Osteocyte (in vitro differentiated cells): Measurements from ENCODE around the gene ZSCAN10. TPM values are rescaled to one million over a fixed set of nuclear protein-coding genes. Genes with fewer than 3 reads are reported as not detected.
A peak's percentile ranks its signal among the peaks of the same experiment; 100 is the strongest.

Experiments
- DNase-seq: peaks from one replicate; pipeline ENCODE4 v3.0.0; 2021; ENCODE audit warnings: mixed read lengths; ENCODE audit not compliant: unreplicated experiment; ENCODE audit errors: extremely low spot score
- H3K27ac Mint-ChIP-seq: one replicate; pipeline ENCODE4 v1.8.0; 2021; ENCODE audit warnings: mild to moderate bottlenecking, mixed read lengths; ENCODE audit not compliant: unreplicated experiment
- H3K27me3 Mint-ChIP-seq: one replicate; pipeline ENCODE4 v1.8.0; 2021; ENCODE audit warnings: mixed read lengths; ENCODE audit not compliant: unreplicated experiment
- H3K36me3 Mint-ChIP-seq: one replicate; pipeline ENCODE4 v1.8.0; 2021; ENCODE audit warnings: mixed read lengths; ENCODE audit not compliant: unreplicated experiment
- H3K4me1 Mint-ChIP-seq: one replicate; pipeline ENCODE4 v1.8.0; 2021; ENCODE audit warnings: mixed read lengths; ENCODE audit not compliant: unreplicated experiment
- H3K4me3 Mint-ChIP-seq: one replicate; pipeline ENCODE4 v1.8.0; 2021; ENCODE audit warnings: mild to moderate bottlenecking, moderate library complexity, mixed read lengths; ENCODE audit not compliant: unreplicated experiment
- H3K9me3 Mint-ChIP-seq: one replicate; pipeline ENCODE4 v1.8.0; 2021; ENCODE audit warnings: mixed read lengths; ENCODE audit not compliant: unreplicated experiment
- total RNA-seq: library from RNA; stranded (reverse); gene quantifications from 2 replicates; pipeline ENCODE4 v1.2.1, GENCODE V29; 2021
- TF ChIP-seq, protein P1 (sequence below): fragments of 200-600 bp; sonication (generic); IDR thresholded peaks from 2 replicates; pipeline ENCODE4 v1.5.0; 2021; ENCODE audit warnings: antibody characterized with exemption, mild to moderate bottlenecking, moderate library complexity

ZSCAN10 gene
- total RNA-seq, 1 donor from 2014 or later, result not detected

GRCh38 chr16:3115003-3115402 is 15.9 kb upstream of the ZSCAN10 start:
- Mint-ChIP-seq H3K27ac (no peak overlapping the region), H3K4me1 (peaks cover 23% of the 10 kb centered on the region), H3K36me3 (peaks cover 6% of the 10 kb centered on the region), H3K27me3 (no peaks in the 10 kb centered on the region), H3K4me3 (peak overlapping the region; percentile 32), H3K9me3 (no peaks in the 10 kb centered on the region)
- no peak for DNase-seq
- TF ChIP-seq, protein P1, sequence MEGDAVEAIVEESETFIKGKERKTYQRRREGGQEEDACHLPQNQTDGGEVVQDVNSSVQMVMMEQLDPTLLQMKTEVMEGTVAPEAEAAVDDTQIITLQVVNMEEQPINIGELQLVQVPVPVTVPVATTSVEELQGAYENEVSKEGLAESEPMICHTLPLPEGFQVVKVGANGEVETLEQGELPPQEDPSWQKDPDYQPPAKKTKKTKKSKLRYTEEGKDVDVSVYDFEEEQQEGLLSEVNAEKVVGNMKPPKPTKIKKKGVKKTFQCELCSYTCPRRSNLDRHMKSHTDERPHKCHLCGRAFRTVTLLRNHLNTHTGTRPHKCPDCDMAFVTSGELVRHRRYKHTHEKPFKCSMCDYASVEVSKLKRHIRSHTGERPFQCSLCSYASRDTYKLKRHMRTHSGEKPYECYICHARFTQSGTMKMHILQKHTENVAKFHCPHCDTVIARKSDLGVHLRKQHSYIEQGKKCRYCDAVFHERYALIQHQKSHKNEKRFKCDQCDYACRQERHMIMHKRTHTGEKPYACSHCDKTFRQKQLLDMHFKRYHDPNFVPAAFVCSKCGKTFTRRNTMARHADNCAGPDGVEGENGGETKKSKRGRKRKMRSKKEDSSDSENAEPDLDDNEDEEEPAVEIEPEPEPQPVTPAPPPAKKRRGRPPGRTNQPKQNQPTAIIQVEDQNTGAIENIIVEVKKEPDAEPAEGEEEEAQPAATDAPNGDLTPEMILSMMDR, result no peak

DNA sequence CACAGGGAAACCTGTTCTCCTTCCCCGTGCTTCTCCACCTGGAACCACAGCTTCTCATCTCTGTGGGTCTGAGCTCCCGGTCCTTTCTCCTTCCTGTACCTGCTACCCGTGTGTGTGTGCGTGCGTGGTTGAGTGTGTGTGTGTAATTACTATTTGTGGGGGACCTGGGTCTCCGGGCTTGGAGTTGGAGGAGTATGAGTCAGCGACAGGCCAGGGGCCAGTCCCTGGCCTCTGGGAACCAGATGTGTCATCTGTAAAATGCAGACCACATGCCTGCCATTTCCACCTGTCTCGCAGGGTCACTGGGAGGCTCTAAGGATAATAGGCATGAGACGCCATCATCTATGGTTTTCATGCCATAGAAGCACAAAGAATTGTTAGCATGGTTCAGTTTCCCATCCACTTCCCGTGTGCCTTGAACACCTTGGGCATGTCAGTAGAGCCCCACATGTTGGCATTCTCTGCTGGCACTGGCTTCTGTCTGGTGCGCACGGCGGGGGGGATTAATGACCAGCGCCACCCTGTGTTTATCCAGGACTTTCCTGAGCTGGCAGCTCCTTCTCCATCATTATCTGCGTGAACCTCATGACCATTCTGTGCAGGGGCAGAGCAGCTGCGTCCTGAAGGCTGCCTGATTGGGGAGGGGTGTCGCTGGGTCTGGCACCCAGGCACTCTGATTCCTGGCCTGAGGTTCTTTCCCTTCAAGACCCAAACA is 14.8 kb upstream of the ZSCAN10 start:
- Mint-ChIP-seq H3K4me3 (peak overlapping the region; percentile 85), H3K9me3 (no peaks in the 10 kb centered on the region), H3K27me3 (no peaks in the 10 kb centered on the region), H3K4me1 (peaks cover 25% of the 10 kb centered on the region), H3K36me3 (peaks cover 6% of the 10 kb centered on the region), H3K27ac (peak overlapping the region; percentile 56)
- TF ChIP-seq, protein P1, result no peak
- no peak for DNase-seq

GRCh38 chr16:3112881-3113574 is 13.9 kb upstream of the ZSCAN10 start:
- TF ChIP-seq, protein P1, result no peak
- H3K4me1 Mint-ChIP-seq, result peaks cover 25% of the 10 kb centered on the region
- peak overlapping the region; percentile 85 for H3K4me3 Mint-ChIP-seq
- H3K27me3 Mint-ChIP-seq, result no peaks in the 10 kb centered on the region
- DNase-seq, result no peak
- peaks cover 2% of the 10 kb centered on the region for H3K36me3 Mint-ChIP-seq
- no peaks in the 10 kb centered on the region for H3K9me3 Mint-ChIP-seq
- peak overlapping the region; percentile 56 for H3K27ac Mint-ChIP-seq

DNA sequence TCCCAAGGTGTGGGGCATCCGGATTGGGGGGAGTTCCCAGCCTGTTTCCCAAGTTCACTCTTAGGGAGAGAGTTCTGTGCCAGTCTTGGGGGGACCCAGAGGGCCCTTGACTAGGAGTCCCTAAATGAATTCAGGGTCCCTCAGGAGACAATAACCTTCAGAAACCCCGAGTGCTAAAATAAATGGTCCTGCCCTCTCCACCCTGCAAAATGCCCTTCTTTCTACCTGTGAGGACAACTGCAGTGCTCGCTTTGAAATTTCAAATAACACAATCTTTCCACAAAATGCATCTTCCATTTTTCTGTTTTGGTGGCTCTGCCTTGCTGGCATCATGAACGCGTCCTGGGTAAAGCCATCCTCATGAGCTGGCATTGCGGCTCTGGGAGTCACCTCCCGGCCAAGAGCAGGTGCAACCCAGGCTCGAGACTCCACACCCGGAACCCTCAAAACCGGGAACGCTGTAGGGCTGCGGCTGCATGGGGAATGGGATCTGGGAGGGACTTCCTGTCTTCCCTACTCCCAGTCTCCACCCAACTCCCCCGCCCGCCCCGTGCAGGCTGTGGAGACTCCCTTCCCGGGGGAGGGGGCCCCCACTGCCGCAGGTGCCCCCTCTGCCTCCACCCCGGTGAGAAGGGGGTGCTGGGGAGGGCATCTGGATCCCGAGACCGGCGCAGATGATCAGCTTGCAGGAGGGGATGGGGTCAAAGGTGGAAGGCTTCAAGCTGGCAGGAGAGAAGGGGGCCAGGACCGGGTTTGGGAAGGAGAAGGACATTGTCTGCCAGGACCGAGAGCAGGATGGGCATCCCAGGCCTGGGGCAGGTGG is 13.2 kb upstream of the ZSCAN10 start, which contains the start of gene ZNF205:
Gene ZNF205 (plus strand): TSS at position 529 of the 823 bp plus-strand sequence. CDS start 845 bp downstream, outside the sequence.
- Mint-ChIP-seq H3K4me1 (peaks cover 28% of the 10 kb centered on the region), H3K27ac (peak within 1 kb of the TSS; percentile 68), H3K27me3 (no peaks in the 10 kb centered on the region), H3K36me3 (peaks cover 2% of the 10 kb centered on the region), H3K9me3 (no peaks in the 10 kb centered on the region), H3K4me3 (peak within 1 kb of the TSS; percentile 85)
- no peak for DNase-seq
- TF ChIP-seq, protein P1, result no peak
